GM13976 (cell line): ENCODE measurements around the gene VGLL3.

Experiments used
- DNase-seq: peaks from one replicate; pipeline ENCODE4 v3.0.0; 2012; ENCODE audit warnings: low spot score
- in situ Hi-C: fragments of 300-500 bp; cut with MboI; formaldehyde crosslinking; loops from one replicate; pipeline ENCODE4 v1.12.0; 2022; ENCODE audit warnings: low sequenced_read_pairs, mixed read lengths, inconsistent platforms; ENCODE audit not compliant: unreplicated experiment
- TF ChIP-seq, protein P1 (sequence below): IDR thresholded peaks from 2 replicates; pipeline ENCODE4 v1.5.1; 2012; ENCODE audit warnings: borderline replicate concordance, mild to moderate bottlenecking; ENCODE audit not compliant: insufficient read depth; ENCODE audit errors: extremely low read depth, missing control alignments, control extremely low read depth

Gene VGLL3

DNA sequence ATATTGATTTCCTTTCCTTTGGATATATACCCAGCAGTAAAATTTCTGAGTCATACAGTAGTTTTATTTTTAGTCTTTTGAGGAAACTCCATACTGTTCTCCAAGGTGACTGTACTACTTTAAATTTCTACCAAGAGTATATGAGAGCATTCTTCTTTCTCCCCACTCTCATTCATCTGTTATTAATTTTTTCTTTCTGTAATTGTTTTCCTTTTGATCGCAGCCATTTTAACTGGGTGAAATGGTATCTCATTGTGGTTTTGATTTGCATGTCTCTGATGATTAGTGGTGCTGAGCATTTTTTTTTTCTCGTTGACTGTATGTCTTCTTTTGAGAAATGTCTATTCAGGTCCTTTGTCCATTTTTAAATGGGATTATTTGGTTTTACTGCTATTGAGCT, 18.3 kb upstream of the VGLL3 start:
- DNase-seq, result no peak
- in situ Hi-C loops, result no loop called here
- TF ChIP-seq, protein P1, sequence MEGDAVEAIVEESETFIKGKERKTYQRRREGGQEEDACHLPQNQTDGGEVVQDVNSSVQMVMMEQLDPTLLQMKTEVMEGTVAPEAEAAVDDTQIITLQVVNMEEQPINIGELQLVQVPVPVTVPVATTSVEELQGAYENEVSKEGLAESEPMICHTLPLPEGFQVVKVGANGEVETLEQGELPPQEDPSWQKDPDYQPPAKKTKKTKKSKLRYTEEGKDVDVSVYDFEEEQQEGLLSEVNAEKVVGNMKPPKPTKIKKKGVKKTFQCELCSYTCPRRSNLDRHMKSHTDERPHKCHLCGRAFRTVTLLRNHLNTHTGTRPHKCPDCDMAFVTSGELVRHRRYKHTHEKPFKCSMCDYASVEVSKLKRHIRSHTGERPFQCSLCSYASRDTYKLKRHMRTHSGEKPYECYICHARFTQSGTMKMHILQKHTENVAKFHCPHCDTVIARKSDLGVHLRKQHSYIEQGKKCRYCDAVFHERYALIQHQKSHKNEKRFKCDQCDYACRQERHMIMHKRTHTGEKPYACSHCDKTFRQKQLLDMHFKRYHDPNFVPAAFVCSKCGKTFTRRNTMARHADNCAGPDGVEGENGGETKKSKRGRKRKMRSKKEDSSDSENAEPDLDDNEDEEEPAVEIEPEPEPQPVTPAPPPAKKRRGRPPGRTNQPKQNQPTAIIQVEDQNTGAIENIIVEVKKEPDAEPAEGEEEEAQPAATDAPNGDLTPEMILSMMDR, result no peak

DNA sequence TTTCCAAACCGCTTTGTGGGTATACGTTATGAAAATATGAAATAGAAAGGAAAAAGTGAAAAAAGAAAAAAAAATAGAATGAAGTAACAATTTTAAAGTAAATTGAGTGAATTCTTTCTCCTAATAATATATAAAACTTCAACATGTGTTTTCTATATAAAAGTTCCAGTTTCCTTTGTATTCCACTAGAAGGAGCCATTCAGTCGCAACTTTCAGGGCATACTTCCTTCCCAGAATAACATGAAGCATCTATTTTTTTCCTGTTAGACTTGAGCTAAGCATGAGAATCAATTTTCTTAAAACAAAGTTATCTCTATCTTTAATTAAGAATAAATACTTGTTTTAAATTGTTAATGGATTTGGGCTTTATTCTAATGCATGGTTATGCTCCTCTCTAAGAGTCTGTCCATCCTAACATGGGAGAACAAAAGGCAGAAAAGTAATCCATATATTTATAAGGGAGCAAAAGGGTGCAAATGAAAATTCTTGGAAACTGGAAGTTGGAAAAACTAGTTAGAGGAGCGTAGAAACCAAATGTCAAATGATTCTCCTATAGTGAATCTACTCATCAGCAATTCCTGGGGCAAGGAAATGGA, 16.0 kb upstream of the VGLL3 start:
- no peak for DNase-seq
- in situ Hi-C loops, result no loop called here

DNA sequence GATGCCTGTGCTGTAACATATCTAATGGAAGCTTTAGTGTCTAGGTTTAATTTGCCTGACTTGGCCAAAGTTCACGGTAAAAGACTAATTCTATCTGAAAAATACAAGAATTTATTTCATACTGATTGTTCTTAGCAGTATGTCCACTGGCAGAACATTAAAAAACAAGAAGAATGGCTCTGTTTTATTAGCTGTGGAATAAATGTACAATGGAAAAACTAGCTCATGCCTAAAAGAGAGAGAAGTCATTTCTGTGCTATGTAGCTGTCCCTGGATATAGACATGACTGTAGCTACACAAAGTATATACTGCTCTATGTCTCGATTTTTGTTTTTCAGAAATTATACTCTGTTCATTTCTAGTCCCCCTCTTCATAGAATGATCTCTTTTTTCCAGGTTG, 13.9 kb upstream of the VGLL3 start:
- TF ChIP-seq, protein P1, result no peak
- DNase-seq, result no peak
- in situ Hi-C loops, result no loop called here

More for the DNA sequence above, 16.0 kb upstream of the VGLL3 start:
- TF ChIP-seq, protein P1, result no peak

DNA sequence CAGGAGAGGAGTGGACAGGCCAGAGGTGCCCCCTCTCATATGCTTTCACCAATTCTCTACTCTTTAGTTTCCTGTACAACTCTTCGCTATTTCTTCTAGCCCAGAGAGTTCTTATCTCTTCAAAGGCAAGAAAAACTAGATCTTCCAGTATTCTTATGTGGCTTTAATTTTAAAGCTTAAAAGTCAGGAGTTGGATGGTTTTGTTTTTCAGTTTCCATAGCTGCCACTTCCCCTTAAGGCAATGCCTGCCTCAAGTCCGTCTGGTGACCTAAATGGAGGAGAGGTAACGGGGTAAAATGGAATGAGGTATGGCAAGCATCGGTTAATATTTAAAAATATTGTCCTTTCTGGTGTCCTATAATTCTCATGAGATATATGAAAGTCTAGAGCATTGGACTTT, 11.4 kb upstream of the VGLL3 start:
- in situ Hi-C loops, result no loop called here
- TF ChIP-seq, protein P1, result no peak
- no peak for DNase-seq

DNA sequence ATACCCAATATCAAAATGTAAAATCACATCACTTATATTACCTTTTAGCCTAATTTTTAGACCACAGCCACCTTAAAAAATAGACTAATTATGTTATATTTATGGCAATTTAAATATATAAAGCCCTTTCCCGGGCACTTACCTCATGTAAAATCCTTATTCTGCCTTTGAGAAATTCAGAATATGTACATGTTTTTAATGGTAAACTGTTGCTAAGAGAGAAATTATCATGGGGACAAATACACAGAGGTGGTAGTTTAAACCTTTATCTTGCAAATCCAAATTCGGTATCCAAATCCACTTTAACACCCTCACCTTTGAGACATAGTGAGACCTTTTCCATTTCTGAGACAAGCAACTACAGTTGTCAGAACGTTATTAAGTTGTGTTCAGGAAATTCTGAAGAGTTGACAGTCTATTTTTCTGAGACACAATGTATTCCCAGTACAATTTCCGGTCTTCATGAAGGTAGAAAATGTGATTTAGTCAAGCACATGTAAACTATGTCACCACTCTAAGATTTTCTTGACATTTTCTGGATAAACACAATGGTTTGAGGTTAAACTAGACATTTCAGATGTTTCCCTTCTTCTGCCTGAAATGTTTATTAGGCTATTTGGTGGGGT, 10.6 kb upstream of the VGLL3 start:
- in situ Hi-C loops, result no loop called here
- TF ChIP-seq, protein P1, result no peak
- DNase-seq, result no peak

DNA sequence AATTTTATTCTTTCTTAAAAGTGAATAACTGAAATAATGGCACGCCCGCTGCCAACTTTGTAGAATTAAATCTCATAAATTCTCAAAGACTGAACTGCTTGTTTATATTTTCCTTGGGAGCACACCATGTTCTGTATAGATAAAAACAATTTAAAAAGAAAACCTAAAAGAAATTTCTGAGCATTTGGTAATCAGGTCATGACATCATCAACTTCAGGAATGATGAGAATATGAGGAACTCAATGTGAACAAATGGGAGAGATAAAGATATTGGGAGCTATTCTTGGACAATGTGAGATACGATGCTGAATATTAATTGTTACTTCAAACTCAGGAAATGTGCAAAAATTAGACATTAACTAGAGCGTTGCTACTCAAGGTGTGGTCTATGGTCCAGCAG, 10.0 kb upstream of the VGLL3 start:
- in situ Hi-C loops, result no loop called here

More for the DNA sequence above, 10.0 kb upstream of the VGLL3 start:
- TF ChIP-seq, protein P1, result no peak
- DNase-seq, result no peak
